Measurements from ENCODE around the gene TRIM72.

The TRIM72 gene

GRCh38 chr16:31179747-31180459 is 34.0 kb upstream of the TRIM72 start, which contains the start of gene FUS:
Gene FUS, plus strand, starts transcription at chr16:31180139. Its CDS starts 76 bp downstream, at chr16:31180215.
- peak; percentile 63 for DNase-seq (ENCODE audit: extremely low read depth, low read depth)
- TF ChIP-seq, protein P1, sequence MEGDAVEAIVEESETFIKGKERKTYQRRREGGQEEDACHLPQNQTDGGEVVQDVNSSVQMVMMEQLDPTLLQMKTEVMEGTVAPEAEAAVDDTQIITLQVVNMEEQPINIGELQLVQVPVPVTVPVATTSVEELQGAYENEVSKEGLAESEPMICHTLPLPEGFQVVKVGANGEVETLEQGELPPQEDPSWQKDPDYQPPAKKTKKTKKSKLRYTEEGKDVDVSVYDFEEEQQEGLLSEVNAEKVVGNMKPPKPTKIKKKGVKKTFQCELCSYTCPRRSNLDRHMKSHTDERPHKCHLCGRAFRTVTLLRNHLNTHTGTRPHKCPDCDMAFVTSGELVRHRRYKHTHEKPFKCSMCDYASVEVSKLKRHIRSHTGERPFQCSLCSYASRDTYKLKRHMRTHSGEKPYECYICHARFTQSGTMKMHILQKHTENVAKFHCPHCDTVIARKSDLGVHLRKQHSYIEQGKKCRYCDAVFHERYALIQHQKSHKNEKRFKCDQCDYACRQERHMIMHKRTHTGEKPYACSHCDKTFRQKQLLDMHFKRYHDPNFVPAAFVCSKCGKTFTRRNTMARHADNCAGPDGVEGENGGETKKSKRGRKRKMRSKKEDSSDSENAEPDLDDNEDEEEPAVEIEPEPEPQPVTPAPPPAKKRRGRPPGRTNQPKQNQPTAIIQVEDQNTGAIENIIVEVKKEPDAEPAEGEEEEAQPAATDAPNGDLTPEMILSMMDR (IDR thresholded peaks at IDR 0.05; ENCODE audit: low read depth, low read length, missing control alignments), result no peak
- H3K4me3 ChIP-seq (replicated peaks; ENCODE audit: low read depth, low read length), result peak within 1 kb of the TSS; percentile 86

DNA sequence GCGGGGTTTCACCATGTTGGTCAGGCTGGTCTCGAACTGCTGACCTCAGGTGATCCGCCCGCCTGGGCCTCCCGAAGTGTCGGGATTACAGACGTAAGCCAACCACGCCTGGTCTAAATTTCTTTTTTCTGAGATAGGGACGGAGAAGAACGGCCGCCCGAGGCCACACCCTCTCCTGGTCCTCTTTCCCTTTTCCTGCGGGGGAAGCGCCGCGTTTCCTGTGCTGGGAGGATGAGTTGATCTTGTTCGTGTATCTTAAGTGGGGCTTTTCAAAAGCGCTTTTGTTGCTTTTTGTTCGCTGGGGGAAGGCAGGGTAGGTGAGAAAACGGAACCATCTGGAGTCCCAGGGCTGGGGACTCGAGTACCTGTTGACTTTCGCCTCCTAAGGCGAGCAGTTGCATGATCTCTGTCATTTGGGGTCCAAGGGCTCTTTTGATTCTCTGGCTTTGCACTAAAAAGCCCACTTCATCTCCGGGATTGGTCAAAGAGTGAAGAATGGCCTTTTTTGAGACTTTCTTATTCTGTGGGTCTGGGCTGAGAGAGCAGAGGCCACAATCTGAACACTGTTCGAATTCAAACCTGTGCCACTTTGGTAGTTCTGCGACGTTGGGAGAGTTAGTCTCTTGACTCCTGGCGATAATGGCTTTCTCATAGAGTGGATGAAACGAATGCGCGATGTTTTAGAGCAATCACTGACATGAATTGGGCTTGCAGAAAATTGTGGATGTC is 32.7 kb upstream of the TRIM72 start:
- peak overlapping the region; percentile 86 for H3K4me3 ChIP-seq (replicated peaks; ENCODE audit: low read depth, low read length)
- TF ChIP-seq, protein P1 (IDR thresholded peaks at IDR 0.05; ENCODE audit: low read depth, low read length, missing control alignments), result no peak
- DNase-seq (ENCODE audit: extremely low read depth, low read depth), result no peak

GRCh38 chr16:31182391-31182790 is 31.5 kb upstream of the TRIM72 start:
- no peak for DNase-seq (ENCODE audit: extremely low read depth, low read depth)
- peak overlapping the region; percentile 86 for H3K4me3 ChIP-seq (replicated peaks; ENCODE audit: low read depth, low read length)
- TF ChIP-seq, protein P1 (IDR thresholded peaks at IDR 0.05; ENCODE audit: low read depth, low read length, missing control alignments), result no peak

DNA sequence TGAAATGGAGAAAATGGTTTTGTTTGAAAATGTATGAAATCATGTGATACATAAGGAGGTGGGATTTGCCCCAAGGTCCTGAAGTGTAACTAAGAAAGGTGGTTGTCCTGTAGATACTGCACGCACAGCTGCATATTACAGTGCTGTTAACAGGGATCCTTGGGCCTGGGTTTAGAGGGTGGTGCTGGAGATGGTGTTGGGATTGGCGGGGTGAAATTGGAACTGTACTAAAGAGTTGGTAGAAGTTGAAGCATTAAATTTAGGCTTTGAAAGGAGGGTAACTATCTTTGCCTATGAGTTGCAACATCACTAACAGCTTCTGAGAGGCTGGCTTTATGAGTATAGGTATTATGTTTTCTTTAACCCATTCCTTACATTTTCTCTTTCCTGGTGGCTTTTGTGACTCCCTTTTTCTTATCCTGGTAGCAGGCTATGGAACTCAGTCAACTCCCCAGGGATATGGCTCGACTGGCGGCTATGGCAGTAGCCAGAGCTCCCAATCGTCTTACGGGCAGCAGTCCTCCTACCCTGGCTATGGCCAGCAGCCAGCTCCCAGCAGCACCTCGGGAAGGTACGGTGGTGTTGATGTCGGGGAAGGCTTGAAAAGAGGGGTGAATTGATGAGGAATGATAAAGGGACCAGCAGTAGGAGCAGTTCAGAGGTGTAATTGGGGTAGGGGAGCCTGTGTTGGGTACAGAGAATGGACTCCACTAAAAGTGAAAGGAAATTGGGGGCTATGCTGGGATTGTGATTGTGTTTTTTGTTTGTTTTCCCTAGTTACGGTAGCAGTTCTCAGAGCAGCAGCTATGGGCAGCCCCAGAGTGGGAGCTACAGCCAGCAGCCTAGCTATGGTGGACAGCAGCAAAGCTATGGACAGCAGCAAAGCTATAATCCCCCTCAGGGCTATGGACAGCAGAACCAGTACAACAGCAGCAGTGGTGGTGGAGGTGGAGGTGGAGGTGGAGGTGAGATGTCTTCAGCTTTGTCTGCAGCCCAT is 30.2 kb upstream of the TRIM72 start:
- no peak for DNase-seq (ENCODE audit: extremely low read depth, low read depth)
- H3K4me3 ChIP-seq (replicated peaks; ENCODE audit: low read depth, low read length), result peak overlapping the region; percentile 86
- TF ChIP-seq, protein P1 (IDR thresholded peaks at IDR 0.05; ENCODE audit: low read depth, low read length, missing control alignments), result no peak

GRCh38 chr16:31184888-31185287 is 29.0 kb upstream of the TRIM72 start:
- no peak overlapping the region for H3K4me3 ChIP-seq (replicated peaks; ENCODE audit: low read depth, low read length)
- no peak for DNase-seq (ENCODE audit: extremely low read depth, low read depth)
- TF ChIP-seq, protein P1 (IDR thresholded peaks at IDR 0.05; ENCODE audit: low read depth, low read length, missing control alignments), result no peak

- TF ChIP-seq, protein P1 (IDR thresholded peaks at IDR 0.05; ENCODE audit: low read depth, low read length, missing control alignments), result no peak
These were observed 28.6 kb upstream of the TRIM72 start for GRCh38 chr16:31185339-31185738.

More at GRCh38 chr16:31185339-31185738, 28.6 kb upstream of the TRIM72 start:
- H3K4me3 ChIP-seq (replicated peaks; ENCODE audit: low read depth, low read length), result no peak overlapping the region
- no peak for DNase-seq (ENCODE audit: extremely low read depth, low read depth)

Measured in HFF-Myc (cell line).